Left hindlimb (tissue), 1 donor: ENCODE measurements around the gene MYO9A.
"Not testable (repeated sequence)": the region's sequence is repeated elsewhere in the genome, so short reads cannot be mapped to it uniquely, and the experiment has no call there.

Experiments used
- DNase-seq: peaks from one replicate; pipeline ENCODE4 v3.0.0-alpha.2; 2018

MYO9A gene

DNA sequence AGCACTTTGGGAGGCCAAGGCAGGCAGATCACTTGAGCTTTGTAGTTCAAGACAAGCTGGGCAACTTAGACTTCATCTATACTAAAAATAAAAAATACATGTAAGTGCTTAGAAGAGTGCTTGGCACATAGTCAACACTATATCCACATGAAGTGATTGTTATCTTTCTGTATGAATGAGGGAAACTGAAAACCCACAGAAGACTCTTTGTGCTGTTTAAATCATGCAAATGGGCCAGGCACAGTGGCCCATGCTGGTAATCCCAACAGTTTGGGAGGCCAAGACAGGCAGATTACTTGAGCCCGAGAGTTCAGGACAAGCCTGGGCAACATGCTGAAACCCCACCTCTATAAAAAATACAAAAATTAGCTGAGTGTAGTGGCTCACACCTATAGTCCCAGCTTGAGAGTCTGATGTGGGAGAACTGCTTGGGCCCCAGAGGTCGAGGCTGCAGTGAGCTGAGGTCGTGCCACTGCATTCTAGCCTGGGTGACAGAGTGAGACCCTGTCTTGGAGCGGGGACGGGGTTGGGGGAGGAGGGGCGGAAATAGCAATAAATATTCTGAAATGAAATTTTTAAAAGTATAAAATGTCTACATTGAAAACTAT is 177.9 kb downstream of the MYO9A start:
- DNase-seq: no peak

DNA sequence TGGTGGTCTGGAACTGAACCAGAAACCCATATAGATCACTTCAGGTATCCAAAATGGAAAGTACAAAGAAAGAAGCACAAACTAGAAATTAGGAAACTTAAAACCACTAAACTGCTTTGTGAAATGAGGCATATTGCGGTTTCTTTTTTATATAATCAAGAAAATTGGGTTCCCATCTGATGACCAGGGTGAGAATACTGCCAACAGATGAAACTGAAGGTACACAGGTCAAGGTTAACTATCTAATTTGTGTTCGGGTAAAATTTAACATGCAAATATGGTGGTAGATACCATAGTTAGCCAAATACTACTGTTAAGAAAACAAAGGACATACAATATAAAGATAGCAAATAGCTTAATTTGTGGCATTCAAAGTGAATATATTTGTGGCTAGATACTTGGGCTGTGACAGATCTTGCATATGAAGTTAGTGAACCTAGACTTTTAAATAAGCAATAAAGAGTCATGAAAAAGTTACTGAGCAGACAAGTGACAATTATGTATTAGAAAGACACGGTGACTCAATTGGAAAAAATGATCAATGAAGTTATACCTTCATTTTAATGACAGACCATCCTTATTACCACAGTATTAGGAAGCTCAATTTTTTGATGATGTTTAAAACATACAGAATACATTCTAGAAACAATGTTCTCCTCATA is 180.2 kb downstream of the MYO9A start:
- no peak for DNase-seq

GRCh38 chr15:71934446-71934845 is 183.5 kb downstream of the MYO9A start:
- no peak for DNase-seq

DNA sequence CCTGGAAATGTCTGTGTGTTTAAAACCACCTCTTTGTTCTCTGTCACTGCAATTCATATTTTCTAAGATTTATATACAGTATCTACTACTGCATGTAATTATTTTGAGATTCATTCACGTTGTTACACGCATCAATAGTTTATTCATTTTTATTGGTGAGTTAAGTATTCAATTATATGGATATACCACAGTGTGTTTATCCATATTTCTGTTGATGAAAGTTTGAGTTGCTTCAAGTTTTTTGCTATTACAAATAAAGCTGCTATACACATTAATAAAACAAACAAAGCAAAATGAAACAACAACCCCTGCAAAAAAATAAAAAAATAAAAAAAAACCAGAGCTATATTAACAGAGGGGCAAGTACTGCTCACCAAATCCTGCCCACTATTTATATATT is 185.3 kb downstream of the MYO9A start:
- no peak for DNase-seq

GRCh38 chr15:71931261-71931660 is 186.7 kb downstream of the MYO9A start:
- DNase-seq: no peak

GRCh38 chr15:71925145-71925544 is 192.8 kb downstream of the MYO9A start:
- no peak for DNase-seq

DNA sequence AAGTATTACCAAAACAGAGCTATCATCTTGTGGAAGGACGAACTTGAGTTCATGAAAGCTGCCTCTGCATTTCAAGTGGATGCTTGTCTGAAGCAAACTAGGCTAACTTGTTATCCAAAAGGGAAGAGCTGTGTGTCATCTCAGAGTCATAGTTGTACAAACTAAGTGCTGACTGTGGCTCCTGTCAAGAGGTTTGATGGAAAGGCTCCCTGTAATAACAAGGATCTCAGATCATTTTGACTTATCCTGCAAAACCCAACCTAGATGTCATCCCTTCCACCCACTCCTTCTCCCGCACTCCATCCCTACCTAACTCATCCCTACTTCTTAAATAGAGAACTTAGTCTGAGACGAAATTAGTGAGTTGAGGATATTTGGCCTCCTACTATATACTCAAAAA is 196.8 kb downstream of the MYO9A start:
- no peak for DNase-seq

GRCh38 chr15:71920573-71920972 is 197.4 kb downstream of the MYO9A start:
- no peak for DNase-seq

GRCh38 chr15:71916834-71917233 is 201.1 kb downstream of the MYO9A start:
- DNase-seq: no peak

DNA sequence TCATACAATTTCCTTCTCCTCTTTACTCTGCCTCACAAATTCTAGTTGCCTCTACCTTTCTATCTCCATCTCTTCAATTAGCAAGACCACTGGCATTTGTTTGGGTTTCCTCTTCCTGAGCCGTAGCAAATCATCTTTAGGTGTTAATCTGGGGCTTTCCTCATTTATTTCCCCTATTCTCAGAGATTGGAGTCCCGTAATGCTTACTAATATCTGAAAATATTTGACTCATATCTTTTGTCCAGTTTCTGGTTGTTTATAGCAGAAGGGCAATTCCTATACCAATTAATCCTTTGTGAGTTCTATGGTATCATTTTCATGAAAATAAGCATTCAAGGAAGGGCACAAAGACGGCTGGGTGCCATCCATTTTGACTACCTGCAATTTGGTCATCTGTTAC is 203.9 kb downstream of the MYO9A start:
- no peak for DNase-seq

- DNase-seq: no peak
Measured at GRCh38 chr15:71899674-71900073, 218.3 kb downstream of the MYO9A start.

GRCh38 chr15:71893691-71894090 is 224.3 kb downstream of the MYO9A start:
- no peak for DNase-seq

DNA sequence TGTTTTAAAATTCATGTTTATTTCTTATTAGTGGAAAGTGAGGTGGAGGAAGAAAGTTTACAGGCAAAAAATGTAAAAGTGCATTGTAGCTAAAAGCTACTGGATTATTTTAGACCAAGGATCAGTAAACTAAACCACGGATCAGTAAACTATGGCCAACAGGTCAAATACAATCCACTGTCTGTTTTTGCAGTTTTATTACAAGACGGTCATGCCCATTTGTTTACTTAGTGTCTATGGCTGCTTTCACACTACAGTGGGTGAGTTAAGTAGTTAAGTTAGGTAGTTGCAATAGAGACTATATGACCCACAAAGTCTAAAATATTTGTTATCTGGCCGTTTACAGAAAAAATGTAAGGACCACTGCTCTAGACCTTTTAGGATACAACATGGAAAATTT is 225.6 kb downstream of the MYO9A start:
- DNase-seq: no peak

GRCh38 chr15:71891026-71891425 is 226.9 kb downstream of the MYO9A start:
- no peak for DNase-seq

DNA sequence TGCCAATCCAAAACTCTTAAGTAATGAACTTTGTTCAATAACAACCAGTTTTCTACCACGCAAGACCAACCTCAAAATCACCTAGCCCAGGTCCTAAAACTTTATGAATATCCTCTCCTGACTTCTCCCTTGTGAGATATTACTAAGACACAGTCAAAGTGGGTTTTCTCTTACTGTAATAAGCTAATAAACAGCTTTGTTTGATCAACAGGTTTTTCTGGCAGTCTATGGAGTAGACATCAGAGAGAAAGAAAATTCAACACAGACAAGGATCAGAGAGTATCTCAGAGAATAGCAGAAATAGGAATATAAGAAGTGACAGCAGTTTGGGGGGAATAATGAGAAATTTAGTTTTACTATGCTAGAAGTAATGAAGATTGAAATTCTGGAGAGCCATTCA is 228.0 kb downstream of the MYO9A start:
- DNase-seq: no peak

GRCh38 chr15:71889385-71889784 is 228.6 kb downstream of the MYO9A start:
- no peak for DNase-seq

DNA sequence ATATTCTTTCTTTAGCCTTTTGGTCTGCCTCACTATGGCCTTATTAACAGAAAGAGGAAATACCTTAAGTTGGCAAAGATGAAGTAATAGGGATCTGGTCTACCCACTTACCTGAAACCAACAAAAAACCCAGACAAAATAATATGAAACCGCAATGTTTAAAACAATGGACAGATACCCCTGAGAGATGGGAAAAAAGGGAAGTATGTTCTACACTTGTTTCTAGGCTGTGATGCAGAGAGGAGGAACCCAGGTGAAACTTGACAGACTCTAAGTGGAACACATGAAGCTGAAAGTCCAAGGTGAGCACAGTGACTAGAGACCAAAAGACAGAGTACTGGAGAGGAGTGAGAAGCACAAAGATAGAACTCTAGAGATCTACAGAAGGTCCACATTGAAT is 229.2 kb downstream of the MYO9A start:
- no peak for DNase-seq

DNA sequence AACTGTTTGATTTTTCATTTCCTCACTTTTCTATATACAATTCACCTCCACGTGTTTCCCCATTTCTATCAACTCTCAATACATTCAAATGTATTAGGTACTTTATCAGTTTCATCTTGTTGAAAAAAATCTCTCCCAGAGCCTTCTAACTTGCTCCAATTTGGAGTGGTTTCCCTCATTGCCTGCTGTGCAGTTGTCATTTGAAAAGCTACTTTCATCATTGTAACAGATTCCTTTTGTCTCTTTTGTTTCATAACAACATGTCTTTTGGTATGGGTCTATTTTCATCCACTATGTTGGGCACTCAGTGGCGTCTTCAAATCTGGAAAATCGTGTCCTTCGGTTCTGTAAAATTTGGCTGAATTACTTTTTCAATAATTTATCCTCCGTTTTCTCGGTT is 232.6 kb downstream of the MYO9A start:
- DNase-seq: no peak

- DNase-seq: no peak
Measured at GRCh38 chr15:71883447-71883846, 234.5 kb downstream of the MYO9A start.

DNA sequence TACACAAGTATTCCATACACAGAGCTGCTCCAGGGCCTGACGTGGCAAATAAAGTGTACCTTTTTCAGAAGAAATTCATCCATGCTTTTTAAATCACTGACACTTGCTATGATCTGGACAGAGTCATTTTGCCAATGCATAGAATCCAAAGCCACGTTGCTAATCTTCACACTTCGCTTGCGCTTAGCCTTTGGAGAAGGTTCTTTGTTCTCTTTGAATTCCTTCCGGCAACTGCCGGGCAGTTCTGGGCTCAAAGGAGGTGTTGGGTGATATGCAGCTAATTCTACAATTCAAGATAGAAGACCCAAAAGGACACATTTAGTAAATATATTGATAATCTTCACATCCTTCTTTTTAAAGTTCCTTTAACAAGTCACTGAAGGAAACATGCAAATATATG is 237.7 kb downstream of the MYO9A start:
- no peak for DNase-seq

DNA sequence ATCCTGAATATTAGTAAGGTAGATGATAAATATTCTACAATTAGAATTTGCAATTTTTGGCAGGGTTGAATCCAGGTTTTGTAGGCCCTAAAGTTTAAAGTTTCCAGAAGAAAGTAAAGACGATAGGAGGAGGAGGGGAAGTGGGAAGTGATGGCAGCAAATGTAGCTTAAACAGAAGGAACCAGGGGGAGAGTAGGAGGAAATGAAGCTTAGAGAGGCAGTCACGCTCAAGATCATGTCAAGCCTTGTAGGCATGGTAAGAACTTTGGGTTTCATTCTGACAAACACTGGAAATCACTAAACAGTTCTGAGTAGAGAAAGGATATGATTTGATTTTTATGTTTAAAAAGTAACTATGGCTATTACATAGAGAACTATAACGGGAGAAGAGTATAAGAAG is 243.7 kb downstream of the MYO9A start:
- DNase-seq: no peak

DNA sequence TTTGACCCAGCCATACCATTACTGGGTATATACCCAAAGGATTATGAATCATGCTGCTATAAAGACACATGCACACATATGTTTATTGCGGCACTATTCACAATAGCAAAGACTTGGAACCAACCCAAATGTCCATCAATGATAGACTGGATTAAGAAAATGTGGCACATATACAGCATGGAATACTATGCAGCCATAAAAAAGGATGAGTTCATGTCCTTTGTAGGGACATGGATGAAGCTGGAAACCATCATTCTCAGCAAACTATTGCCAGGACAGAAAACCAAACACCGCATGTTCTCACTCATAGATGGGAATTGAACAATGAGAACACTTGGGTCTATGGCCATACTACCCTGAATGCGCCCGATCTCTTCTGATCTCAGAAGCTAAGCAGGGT is 259.7 kb downstream of the MYO9A start:
- not testable (repeated sequence) for DNase-seq

DNA sequence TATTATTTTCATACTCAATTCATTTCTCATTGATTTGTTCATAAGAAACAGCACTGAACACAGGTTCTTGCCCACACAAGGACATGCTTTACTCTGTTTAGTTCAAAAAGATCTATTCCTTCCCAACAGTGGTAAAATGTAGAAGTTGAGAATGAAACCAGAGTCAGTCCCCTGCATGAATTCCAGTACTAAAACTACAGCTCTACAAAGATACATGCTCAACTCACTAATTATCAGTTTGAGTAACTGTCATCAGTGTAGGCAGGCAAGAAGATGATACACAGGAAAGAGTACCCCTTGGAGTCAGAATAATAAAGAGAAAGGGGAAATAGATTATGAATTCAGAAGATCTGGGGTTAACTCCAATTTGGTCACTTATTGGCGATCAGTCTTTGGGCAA is 264.4 kb downstream of the MYO9A start:
- no peak for DNase-seq

- no peak for DNase-seq
Measured at GRCh38 chr15:71844916-71845315, 273.0 kb downstream of the MYO9A start.

DNA sequence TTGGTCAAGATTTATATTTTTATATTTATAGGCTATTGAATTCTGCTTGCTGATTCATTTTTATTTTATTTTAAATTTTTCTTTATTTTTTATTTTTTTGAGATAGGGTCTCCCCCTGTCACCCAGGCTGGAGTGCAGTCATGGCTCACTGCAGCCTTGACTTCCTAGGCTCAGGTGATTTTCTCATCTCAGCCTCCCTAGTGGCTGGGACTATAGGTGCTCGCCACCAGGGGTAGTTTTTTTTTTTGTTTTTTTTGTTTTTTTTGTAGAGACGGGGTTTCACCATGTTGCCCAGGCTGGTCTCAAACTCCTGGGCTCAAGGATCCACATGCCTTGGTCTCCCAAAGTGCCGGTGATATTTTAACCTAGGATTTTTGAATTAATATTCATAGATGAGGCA is 276.4 kb downstream of the MYO9A start:
- no peak for DNase-seq
